NCI-H460 (cell line): ENCODE measurements around the gene EXOSC1. TPM values are rescaled to one million over a fixed set of nuclear protein-coding genes. Genes with fewer than 3 reads are reported as not detected.
"Not testable (repeated sequence)": the region's sequence is repeated elsewhere in the genome, so short reads cannot be mapped to it uniquely, and the experiment has no call there.

Source experiments
- DNase-seq: peaks from one replicate; pipeline ENCODE4 v3.0.0-alpha.2; 2016; ENCODE audit warnings: low read depth; ENCODE audit errors: extremely low read depth
- small RNA-seq, 2 experiments: library from RNA; depleted of rRNA; stranded (forward); fragments of <200 nt; gene quantifications; one replicate each; pipeline ENCODE3, GENCODE V24; 2014
- total RNA-seq: library from RNA; depleted of rRNA; stranded (reverse); fragments of >200 nt; shearing (Covaris generic); gene quantifications from 2 replicates; pipeline ENCODE4 v1.2.3, GENCODE V29; 2014; rRNA removed

Gene EXOSC1
- total RNA-seq, 1 experiment from 2014 or later, result 96.3 TPM

GRCh38 chr10:97412891-97413304 lies 32.9 kb downstream of the EXOSC1 start:
- DNase-seq, result no peak

DNA sequence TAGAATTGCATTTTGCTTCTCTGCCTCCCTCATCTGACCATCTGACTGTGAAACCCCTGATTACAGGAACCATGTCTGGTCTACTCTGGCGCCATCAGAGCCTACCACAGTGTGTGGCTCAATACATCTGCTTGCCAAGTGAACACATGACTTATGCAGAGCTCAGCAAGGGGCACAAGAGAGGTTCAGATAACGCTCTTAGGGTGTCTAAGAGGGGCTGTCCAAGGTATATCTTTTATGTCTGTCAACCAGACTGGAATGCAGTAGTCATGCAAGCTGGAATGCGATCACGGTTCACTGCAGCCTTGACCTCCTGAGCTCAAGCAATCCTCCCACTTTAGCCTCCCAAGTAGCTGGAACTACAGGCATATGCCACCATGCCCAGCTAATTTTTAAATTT lies 34.4 kb downstream of the EXOSC1 start:
- no peak for DNase-seq

DNA sequence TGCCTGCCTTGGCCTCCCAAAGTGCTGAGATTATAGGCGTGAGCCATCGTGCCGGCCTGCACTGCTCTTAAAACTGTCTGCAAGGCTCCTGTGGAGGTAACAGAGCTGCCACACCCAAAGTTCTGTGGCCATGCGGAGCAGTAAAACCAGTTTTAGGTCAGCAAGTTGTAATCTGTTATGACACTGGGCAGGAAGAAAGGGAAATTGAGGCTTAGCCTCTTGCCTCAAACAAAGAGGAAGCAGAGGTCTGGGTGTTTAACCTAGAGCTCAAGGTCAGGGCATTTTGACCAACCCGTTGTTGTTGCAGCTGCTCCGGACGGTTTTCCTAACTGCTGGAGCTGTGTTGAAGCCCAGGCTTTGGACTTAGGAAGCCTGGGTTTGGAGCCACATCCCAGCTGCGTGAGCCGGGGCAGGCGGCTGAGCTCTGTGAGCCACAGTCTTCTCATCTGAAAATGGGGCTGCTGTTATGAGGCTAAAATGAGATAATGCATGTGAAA lies 37.3 kb downstream of the EXOSC1 start:
- DNase-seq, result no peak

DNA sequence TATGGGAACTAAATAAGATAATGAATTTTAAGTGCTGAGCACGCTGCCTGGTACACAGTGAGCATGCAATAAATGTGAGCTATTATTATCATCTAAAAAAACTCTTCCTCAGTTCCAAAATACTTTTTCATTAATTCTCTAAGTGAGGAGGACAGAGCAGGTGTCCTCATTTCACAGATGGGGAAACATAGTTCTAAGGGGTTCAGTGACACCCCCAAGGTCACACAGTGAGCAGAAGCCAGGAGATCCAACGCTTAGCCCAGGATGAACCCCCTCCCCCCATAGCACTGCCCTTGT lies 37.9 kb downstream of the EXOSC1 start:
- DNase-seq, result no peak

DNA sequence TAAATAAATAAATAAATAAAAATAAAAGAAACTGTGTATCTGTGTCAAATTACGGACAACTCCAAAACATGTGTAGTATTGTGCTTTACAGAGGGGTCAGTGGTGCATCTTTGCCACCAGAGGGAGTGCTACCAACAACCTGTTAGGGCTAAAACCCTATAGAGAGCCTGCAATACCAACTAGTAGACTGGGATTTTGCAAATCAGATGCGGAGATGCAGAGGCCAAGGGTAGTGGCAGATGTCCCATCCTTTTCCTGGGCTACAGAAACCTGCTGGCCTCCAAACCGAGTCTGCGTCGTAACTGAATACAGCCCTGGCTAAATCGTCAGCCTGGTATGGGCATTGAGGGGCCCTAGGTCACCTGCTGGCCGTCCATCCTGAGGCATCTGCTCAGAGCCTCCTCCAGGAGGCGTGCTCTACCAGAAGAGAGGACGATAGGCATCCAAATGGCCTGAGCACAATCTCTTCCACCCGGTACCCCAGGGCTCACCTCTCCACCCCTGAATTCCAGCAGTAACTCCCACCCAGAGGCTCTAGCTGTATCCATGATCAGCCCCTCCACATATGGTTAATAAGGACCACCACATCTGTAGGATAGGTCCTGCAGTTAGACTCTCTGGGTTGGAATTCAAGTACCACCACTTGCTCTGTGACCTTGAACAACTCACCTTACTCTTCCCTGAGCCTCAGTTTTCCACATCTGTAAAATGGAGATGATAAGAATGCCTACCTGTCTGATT lies 38.4 kb downstream of the EXOSC1 start:
- DNase-seq, result peak; percentile 82

DNA sequence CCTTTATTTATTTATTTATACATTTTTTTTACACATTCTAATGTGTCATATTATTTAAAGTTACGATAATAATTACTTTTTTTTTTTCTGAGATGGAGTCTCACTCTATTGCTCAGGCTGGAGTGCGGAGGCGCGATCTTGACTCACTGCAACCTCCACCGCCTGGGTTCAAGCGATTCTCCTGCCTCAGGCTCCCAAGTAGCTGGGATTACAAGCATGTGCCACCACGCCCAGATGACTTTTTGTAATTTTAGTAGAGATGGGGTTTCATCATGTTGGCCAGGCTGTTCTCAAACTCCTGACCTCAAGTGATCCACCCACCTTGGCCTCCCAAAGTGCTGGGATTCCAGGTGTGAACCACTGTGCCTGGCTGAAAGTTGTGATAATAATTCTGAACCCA lies 39.3 kb downstream of the EXOSC1 start:
- not testable (repeated sequence) for DNase-seq

DNA sequence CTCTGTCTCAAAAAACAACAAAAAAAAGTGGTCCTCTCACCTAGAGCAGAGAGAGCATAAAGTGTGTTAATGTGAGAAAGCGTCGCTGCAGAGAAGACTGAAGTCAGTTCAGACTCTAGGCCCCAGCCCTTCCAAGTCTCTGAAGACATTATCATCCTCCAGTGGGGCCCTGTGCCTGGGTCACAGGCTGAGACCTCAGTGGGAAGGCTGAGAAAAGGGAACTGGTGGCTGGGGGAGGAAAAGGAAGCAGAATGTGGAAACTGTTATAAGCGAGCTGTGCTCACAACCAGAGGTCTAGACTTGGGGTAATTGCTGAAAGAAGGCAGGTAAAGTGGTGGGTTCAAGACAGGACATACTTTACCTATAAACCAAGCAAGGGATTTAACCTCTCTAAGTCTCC lies 39.7 kb downstream of the EXOSC1 start:
- no peak for DNase-seq

GRCh38 chr10:97404044-97404443 lies 41.8 kb downstream of the EXOSC1 start:
- no peak for DNase-seq

GRCh38 chr10:97401455-97401919 lies 44.3 kb downstream of the EXOSC1 start:
- DNase-seq, result no peak

GRCh38 chr10:97400665-97401454 lies 44.9 kb downstream of the EXOSC1 start, which contains the start of gene RRP12:
RRP12 (minus strand) TSS chr10:97401340; CDS start chr10:97401231, 109 bp downstream.
- peak; percentile 99 for DNase-seq

DNA sequence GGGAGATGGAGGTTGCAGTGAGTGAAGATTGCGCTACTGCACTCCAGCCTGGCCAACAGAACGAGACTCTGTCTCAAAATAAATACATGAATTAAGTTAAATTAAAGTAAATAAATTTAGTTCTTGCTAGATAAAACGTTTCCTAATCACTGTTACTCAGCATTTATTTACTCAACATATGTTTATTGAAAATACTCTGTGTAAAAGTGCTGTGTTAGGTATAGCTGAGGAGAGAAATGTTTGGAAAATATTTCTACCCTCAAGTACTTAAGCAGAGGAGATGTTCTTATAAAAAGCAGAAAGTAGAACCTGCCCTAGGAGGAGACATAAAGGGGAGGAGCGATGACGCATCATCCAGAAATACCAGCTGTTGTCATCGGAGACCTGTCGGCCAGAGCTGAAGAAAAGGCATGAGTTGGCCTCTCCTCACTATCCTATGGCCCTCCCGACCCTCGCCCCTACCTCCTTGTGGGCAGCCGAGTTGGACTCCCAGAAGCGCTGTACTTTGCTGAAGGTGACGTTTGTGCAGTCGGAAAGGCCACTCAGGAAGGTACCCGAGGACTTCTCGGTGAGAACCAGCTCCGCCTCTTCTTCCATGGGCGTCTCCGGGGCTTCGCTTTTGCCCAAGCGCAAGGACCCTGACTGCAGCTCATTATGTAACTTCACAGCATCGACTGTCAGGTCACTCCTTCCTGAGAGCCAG lies 45.8 kb downstream of the EXOSC1 start:
- DNase-seq, result peak; percentile 77

DNA sequence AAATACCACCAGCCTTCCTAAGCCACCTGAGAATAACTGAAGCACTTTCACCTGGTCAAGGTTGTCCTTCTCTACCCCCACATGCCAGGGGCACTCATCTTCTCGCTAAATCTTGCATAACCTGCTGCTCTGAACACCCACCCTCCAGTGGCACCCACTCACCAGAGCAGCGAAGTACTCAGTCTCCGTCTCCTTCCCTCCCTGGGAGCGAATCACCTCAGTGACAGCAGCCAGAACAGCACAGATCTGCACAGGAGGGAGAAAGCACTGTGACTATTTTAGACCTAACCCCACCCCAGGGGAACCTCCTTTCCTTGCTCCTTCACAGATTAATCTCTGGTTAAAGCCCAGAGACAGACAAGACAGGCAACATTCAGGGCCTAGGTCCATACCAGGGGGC lies 49.8 kb downstream of the EXOSC1 start:
- no peak for DNase-seq

- DNase-seq, result no peak
These were observed 52.7 kb downstream of the EXOSC1 start for GRCh38 chr10:97393034-97393573.

DNA sequence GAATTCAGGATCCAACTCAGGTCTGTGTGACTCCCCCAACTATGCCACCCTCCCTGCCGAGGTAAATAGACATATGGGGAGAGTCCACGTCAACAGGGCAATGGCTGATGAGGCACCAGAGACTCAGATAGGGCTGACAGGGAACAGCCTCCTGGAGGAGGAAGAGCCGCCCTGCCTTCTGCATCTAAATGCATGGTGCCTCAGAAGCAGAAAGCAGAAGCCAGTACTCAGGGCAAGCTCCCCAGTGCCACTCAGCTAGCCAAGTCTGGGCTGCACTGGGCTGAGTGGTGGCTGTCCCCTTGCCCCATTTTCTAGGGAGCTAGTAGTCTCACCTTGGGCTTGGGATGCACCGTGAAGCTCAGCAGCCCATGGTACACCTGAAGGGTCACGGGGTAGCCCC lies 55.7 kb downstream of the EXOSC1 start:
- DNase-seq, result no peak

DNA sequence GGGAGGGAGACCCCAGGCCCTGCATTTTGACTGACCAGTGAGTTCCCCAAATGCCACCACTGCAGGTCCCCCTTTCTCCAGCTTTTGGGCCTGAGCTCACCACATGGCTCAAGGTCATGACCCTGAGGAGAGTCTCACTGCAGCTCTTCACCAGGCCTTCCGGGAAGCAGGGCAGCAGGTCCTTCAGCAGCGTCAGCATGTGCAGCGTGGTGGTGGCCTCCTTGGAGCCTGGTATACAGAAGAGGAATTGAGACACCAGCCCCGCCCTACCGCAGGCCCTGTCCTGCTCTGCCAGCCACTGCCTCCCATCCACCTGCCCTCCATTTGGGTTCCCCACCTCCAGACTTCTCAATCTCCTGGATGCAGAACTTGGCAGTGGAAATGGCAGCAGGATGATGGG lies 57.7 kb downstream of the EXOSC1 start:
- DNase-seq, result no peak

Small RNA genes within 50 kb of the gene (small RNA-seq; reads per million reads assigned to genes)
- gene RF00019, result 0 reads per million in 2 experiments

Other genes with a start within 250 kb of the EXOSC1 start
- 20.6 and 20.7 TPM in 2 replicates for gene ARHGAP19, start 153.4 kb downstream of the EXOSC1 start, total RNA-seq
- 1.1 and 2.0 TPM in 2 replicates for gene FRAT1, start 126.7 kb downstream of the EXOSC1 start, total RNA-seq
- gene FRAT2, start 111.3 kb downstream of the EXOSC1 start, total RNA-seq, result 10.0 and 12.4 TPM in 2 replicates
- 62.6 and 66.8 TPM in 2 replicates for gene RRP12, start 44.7 kb downstream of the EXOSC1 start, total RNA-seq
- 432 and 436 TPM in 2 replicates for gene PGAM1, start 19.8 kb downstream of the EXOSC1 start, total RNA-seq
- 34.3 and 35.4 TPM in 2 replicates for gene ZDHHC16, start 169 bp upstream of the EXOSC1 start, total RNA-seq
- gene MMS19, start 52.4 kb upstream of the EXOSC1 start, total RNA-seq, result 61.4 and 63.2 TPM in 2 replicates
- gene UBTD1, start 52.9 kb upstream of the EXOSC1 start, total RNA-seq, result 3.4 and 3.8 TPM in 2 replicates
- 2.0 and 3.1 TPM in 2 replicates for gene ANKRD2, start 126.8 kb upstream of the EXOSC1 start, total RNA-seq
- gene HOGA1, start 138.4 kb upstream of the EXOSC1 start, total RNA-seq, result 1.4 TPM in 2 replicates
- gene C10orf62, start 143.7 kb upstream of the EXOSC1 start, total RNA-seq, result 0.12 TPM in 1 of 2 replicates, not detected in the other
- 13.3 and 19.5 TPM in 2 replicates for gene MORN4, start 187.5 kb upstream of the EXOSC1 start, total RNA-seq
- gene PI4K2A, start 194.7 kb upstream of the EXOSC1 start, total RNA-seq, result 13.4 and 13.7 TPM in 2 replicates
- 147 and 192 TPM in 2 replicates for gene AVPI1, start 241.2 kb upstream of the EXOSC1 start, total RNA-seq